Measurements from ENCODE around the gene FARS2. TPM values are rescaled to one million over a fixed set of nuclear protein-coding genes. Genes with fewer than 3 reads are reported as not detected.

Gene FARS2
- total RNA-seq, 4 donors from 2014 or later, result 8.3 to 18.5 (median 13.0) TPM

DNA sequence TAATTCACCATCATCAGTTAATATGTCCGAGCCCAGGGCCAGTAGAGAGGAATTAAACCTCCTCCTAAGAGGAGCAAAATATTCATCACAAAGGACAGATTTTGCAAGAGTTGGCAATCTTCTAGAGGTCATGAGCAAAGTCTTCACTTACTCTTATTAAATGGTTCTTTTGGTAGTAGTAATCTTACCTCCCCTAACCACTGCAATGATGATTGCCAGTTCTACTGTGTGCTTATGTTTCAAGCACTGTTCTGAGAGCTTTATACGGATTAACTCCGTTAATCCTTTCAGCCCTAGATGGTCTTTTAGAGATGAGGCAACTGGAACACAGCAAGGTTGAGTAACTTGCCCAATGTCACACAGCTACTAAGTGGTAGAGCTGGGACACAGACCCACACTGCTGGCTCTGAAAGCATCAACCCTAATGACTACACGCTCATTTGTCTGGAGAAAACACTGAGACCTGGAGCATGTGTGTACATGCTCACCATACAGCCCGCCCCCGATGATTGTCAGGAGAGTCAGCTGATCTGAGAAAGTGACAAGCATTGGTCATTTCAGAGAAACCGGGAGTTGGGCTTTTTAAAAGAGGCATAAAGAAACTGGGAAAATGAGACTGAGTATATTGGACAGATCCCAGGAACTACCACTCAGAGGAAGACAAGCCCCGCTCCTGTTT lies 469.4 kb downstream of the FARS2 start:
- TF ChIP-seq POLR2A (IDR thresholded peaks at IDR 0.05), result no peak
- TF ChIP-seq, protein P1, sequence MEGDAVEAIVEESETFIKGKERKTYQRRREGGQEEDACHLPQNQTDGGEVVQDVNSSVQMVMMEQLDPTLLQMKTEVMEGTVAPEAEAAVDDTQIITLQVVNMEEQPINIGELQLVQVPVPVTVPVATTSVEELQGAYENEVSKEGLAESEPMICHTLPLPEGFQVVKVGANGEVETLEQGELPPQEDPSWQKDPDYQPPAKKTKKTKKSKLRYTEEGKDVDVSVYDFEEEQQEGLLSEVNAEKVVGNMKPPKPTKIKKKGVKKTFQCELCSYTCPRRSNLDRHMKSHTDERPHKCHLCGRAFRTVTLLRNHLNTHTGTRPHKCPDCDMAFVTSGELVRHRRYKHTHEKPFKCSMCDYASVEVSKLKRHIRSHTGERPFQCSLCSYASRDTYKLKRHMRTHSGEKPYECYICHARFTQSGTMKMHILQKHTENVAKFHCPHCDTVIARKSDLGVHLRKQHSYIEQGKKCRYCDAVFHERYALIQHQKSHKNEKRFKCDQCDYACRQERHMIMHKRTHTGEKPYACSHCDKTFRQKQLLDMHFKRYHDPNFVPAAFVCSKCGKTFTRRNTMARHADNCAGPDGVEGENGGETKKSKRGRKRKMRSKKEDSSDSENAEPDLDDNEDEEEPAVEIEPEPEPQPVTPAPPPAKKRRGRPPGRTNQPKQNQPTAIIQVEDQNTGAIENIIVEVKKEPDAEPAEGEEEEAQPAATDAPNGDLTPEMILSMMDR (IDR thresholded peaks at IDR 0.05), result no peak
- peaks cover 0 to 26% (median 6%) of the 10 kb centered on the region in 3 donors for H3K4me1 ChIP-seq
- H3K27me3 ChIP-seq, result no peaks in the 10 kb centered on the region
- no peaks in the 10 kb centered on the region for H3K36me3 ChIP-seq
- no peak for DNase-seq
- intact Hi-C loops (cut with DNase I), result no loop called here
- H3K27ac ChIP-seq, result no peak overlapping the region
- WGBS, 2 donors, result 82 to 86% methylated on average over 7 to 8 of the region's 8 CpGs
- no peaks in the 10 kb centered on the region for H3K9me3 ChIP-seq
- H3K4me3 ChIP-seq, result no peak overlapping the region

DNA sequence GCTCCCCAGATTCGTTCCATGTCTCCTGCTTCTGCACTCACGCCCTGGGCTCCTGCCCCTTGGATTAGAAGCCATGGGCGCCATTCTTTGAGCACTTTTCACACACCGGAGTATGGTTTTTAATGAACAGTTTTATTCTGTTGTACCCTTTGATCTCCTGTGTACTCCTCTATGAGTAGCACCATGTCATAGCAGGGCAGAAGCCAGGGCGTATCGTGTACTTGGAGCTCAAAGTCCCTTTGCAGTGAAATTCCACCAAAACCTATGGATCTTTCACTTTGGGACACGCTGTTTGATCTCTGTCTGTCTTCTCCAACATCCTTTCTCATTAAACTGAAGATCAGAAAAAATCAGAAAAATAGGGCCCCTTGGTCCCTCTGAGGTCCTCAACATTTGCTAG lies 470.1 kb downstream of the FARS2 start:
- Histone ChIP-seq H3K36me3 (no peaks in the 10 kb centered on the region), H3K27ac (no peak overlapping the region), H3K9me3 (no peaks in the 10 kb centered on the region), H3K27me3 (no peaks in the 10 kb centered on the region), H3K4me3 (no peak overlapping the region), H3K4me1 (peaks cover 0 to 26% (median 6%) of the 10 kb centered on the region in 3 donors)
- intact Hi-C loops (cut with DNase I), result no loop called here
- TF ChIP-seq POLR2A (IDR thresholded peaks at IDR 0.05), result no peak
- TF ChIP-seq, protein P1 (IDR thresholded peaks at IDR 0.05), result no peak
- WGBS, 2 donors, result 93 to 94% methylated on average over 7 of the region's 7 CpGs
- no peak for DNase-seq

DNA sequence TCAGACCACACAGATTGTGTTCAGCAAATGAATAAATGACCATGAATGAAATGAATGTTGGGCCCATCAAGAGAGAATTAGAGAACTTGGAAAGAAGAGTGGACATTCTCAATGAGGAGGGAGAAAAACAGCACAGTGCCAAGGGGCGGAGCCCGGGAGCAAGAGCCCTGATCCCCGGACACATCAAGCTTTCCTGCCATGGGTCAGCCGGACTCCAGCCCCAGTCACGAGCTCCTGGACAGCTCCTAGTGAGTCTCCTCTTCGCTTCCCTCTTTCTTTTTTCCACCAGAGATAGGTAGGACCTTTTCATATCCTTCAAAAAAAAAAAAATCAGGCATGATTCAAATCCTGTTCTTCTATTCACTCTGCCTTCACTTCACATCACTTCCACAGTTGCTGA lies 471.2 kb downstream of the FARS2 start:
- 89 to 94% methylated on average over 6 of the region's 6 CpGs for WGBS, 2 donors
- no peaks in the 10 kb centered on the region for H3K36me3 ChIP-seq

DNA sequence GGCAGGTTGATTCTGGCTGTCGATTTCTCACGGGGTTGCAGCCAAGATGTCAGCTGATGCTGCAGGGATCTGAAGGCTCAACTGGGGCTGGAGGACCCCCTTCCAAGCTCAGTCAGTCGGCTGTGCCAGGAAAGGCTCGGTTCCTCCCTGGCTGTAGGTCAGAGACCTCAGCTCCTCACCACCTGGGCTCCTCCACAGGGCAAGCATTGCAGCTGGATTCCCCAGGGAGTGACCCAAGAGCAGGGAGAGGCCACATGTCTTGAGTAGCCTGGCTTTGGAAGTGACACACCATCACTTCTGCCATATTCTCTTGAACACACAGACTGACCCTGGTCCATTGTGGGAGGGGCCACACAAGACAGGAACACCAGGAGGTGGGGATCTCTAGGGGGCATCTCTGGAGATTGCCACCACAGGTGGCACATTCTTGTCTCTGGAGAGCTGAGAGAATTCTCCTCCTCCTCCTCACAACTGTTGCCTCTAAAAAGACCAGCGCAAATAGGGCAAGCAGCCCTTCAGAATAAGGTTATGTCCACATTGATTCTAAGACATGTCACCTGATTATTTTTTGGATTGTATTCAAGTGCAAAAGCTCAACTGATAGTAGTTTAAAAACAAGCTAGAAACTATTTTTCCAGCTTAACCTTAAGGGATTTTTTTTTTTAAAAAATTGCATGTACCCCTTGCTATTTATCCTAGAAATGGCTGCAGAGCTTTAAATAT lies 474.9 kb downstream of the FARS2 start:
- no peaks in the 10 kb centered on the region for H3K27me3 ChIP-seq
- TF ChIP-seq POLR2A (IDR thresholded peaks at IDR 0.05), result no peak
- TF ChIP-seq, protein P1 (IDR thresholded peaks at IDR 0.05), result no peak
- H3K36me3 ChIP-seq, result no peaks in the 10 kb centered on the region
- H3K27ac ChIP-seq, result no peak overlapping the region
- H3K4me3 ChIP-seq, result no peak overlapping the region
- intact Hi-C loops (cut with DNase I), result no loop called here
- no peaks in the 10 kb centered on the region for H3K9me3 ChIP-seq
- 85% methylated on average over 4 of the region's 5 CpGs; no CpG with 5 or more reads in 1 of the 2 donors for WGBS, 2 donors
- DNase-seq, result no peak
- H3K4me1 ChIP-seq, result peaks cover 0 to under 1% (median 0%) of the 10 kb centered on the region in 3 donors

More for the DNA sequence above, 471.2 kb downstream of the FARS2 start:
- H3K9me3 ChIP-seq, result no peaks in the 10 kb centered on the region
- peaks cover 0 to 26% (median 6%) of the 10 kb centered on the region in 3 donors for H3K4me1 ChIP-seq
- no peak for TF ChIP-seq POLR2A (IDR thresholded peaks at IDR 0.05)
- TF ChIP-seq, protein P1 (IDR thresholded peaks at IDR 0.05), result no peak
- H3K27ac ChIP-seq, result no peak overlapping the region
- intact Hi-C loops (cut with DNase I), result no loop called here
- no peak overlapping the region for H3K4me3 ChIP-seq
- DNase-seq, result no peak
- no peaks in the 10 kb centered on the region for H3K27me3 ChIP-seq

DNA sequence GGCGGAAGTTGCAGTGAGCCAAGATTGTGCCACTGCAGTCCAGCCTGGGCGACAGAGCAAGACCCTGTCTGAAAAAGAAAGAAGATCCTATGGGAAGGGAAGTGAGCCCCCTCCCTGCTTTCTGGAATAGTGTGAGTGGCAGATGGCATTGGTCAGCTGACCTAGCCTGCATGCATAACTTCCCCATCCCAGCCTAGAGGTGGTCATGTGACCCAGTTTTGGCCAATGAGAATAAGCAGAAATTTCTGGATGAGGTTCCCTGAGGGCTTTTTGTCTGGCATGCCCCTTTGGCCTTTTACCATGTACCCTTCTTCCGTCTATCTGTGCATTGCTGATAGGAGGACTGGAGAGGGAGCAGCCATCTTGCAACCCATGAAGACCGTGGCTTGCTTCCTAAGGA lies 476.1 kb downstream of the FARS2 start:
- intact Hi-C loops (cut with DNase I), result no loop called here
- 93 to 97% methylated on average over 3 to 4 of the region's 4 CpGs for WGBS, 2 donors
- Histone ChIP-seq H3K27ac (no peak overlapping the region), H3K27me3 (no peaks in the 10 kb centered on the region), H3K4me1 (no peaks in the 10 kb centered on the region), H3K4me3 (no peak overlapping the region), H3K9me3 (no peaks in the 10 kb centered on the region), H3K36me3 (no peaks in the 10 kb centered on the region)
- no peak for DNase-seq
- TF ChIP-seq, protein P1 (IDR thresholded peaks at IDR 0.05), result no peak
- no peak for TF ChIP-seq POLR2A (IDR thresholded peaks at IDR 0.05)

Measured in esophagus squamous epithelium (tissue), 5 donors.